Stimulated activated CD4-positive, alpha-beta T cell treated with anti-CD3 and anti-CD28 coated beads, TNF-alpha, amount 100 ng/mL, for 24 hours (primary cell): ENCODE results near the gene RPH3AL.
"Not testable (repeated sequence)": the region's sequence is repeated elsewhere in the genome, so short reads cannot be mapped to it uniquely, and the experiment has no call there.

Experiments
- DNase-seq, 3 experiments: peaks; one replicate each; pipeline ENCODE4 v3.0.0-alpha.2; 2020; ENCODE audit warnings: low read depth in 3 of 3

Gene RPH3AL

GRCh38 chr17:379531-380465 lies 27.2 kb upstream of the RPH3AL start:
- DNase-seq: no peak

DNA sequence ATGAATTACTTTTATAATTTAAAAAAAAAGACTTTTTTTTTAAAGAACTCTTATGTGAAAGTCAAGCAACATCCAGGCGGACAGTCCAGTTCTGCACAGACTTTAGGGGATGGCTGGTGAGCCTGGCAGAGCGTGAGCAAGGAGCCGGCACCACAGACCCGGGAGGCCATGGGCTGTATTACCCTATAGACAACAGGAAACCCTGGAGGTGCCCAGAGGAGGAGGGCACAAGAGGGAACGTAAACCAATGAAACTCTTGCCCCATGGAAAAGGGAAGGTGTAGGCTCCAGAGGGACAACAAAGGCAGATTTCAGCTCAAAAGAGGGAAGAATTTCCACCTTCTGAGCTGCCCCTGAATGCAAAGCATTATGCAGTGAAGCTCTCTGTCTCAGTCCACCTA lies 25.5 kb upstream of the RPH3AL start:
- DNase-seq: no peak

- no peak for DNase-seq
Observed at GRCh38 chr17:376936-377863, 24.6 kb upstream of the RPH3AL start.

- no peak for DNase-seq
Observed at GRCh38 chr17:373613-374230, 21.1 kb upstream of the RPH3AL start.

- DNase-seq: no peak
Observed at GRCh38 chr17:372157-373152, 19.8 kb upstream of the RPH3AL start.

DNA sequence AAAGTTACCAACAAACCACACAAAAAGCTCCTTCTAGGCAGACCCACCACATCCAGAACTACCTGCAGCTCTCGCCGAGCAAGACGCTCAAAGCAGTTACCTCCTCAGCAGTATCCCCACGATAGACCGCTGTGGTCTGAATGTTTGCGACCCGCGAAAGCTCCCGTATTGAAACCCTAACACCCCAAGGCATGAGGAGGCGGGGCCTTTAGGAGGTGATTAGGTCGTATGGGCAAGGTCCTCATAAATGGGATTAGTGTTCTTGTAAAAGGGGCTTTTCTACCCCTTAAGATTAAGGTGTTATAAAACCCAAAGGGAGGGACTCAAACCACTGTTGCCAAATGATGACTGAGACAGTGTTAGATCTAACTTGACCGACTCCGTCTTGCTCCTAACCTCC lies 19.0 kb upstream of the RPH3AL start:
- DNase-seq: no peak

GRCh38 chr17:367656-368055 lies 15.0 kb upstream of the RPH3AL start:
- DNase-seq: not testable (repeated sequence)

DNA sequence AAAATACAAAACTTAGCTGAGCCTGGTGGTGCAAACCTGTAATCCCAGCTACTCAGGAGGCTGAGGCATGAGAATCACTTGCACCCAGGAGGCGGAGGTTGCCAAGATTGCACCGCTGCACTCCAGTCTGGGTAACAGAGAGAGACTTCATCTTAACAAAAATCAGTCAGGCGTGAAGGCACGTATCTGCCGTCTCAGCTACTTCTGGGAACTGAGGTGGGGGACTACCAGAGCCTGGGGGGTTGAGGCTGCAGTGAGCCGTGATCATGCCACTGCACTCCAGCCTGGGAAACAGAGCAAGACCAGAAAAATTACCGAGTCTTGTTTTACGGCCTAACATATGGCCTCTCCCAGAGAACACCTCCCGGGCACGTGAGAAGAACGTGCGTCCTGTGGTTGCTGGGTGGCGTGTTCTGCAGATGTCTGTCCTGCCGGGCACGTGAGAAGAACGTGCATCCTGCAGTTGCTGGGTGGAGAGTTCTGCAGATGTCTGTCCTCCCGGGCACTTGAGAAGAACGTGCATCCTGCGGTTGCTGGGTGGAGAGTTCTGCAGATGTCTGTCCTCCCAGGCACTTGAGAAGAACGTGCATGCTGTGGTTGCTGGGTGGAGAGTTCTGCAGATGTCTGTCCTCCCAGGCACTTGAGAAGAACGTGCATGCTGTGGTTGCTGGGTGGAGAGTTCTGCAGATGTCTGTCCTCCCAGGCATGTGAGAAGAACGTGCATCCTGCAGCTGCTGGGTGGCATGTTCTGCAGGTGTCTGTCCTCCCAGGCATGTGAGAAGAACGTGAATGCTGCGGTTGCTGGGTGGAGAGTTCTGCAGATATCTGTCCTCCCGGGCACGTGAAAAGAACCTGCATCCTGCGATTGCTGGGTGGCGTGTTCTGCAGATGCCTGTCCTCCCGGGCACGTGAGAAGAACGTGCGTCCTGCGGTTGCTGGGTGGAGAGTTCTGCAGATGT lies 14.3 kb upstream of the RPH3AL start:
- DNase-seq: not testable (repeated sequence)

- DNase-seq: no peak
Observed at GRCh38 chr17:364766-365165, 12.2 kb upstream of the RPH3AL start.

DNA sequence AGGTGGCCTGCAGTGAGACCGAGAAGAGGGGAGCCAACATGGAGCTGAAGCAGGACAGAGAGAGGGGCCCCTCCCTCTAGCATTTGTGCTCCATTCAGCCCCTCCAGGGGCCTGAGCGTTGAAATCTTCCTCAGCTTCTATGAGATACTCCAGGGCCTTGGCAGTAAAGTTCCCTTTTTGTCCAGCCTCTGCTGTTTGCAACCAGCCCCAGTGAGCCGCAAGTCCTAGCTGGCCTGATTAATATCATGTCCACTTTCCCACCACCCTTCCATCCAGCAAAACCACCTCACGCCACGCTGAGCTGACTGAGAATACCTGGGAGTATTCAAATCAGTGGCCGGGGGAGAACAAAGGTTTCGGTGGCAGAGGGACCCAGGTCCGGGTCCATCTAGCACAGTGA lies 11.7 kb upstream of the RPH3AL start:
- DNase-seq: no peak

GRCh38 chr17:362721-363120 lies 10.1 kb upstream of the RPH3AL start:
- no peak for DNase-seq

- no peak for DNase-seq
Observed at GRCh38 chr17:360092-360750, 7.6 kb upstream of the RPH3AL start.

- no peak for DNase-seq
Observed at GRCh38 chr17:358491-359151, 6.0 kb upstream of the RPH3AL start.

GRCh38 chr17:357644-358043 lies 5.0 kb upstream of the RPH3AL start:
- no peak for DNase-seq

DNA sequence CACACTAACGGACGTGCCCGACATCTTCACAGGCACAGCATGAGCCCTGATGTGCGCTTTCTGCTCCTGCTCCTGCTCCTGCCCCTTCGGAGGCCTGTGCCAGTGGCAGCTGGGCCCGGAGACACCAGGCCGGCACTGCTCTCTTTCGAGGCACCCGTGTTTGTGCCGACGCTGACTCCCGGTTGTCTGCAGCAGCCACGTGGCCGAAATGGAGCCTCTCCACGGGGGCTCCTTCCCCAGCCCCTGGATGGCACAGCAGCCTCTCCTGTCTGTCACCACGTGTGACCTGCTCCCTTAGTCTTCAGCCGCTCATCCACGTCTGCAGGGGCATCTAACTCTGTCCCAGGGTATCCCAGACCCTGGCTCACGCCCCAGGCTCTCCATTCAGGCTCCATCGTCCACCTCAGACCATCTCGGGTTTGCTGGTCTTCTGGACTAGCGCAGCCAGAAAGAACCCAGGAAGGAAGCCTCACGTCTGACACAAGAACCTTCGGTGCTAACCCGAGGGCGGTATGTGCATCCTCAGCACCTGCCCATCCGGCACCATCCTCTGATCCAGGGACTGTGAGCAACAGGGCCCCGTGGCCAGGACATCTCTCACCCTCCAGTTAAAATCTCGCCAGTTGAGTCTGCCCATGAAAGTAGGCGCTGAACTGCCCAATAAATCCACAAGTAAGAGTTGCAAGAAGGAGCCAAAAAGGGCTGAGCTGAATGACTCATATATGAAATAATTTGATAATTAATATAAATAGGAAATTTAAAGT lies 4.2 kb upstream of the RPH3AL start:
- no peak for DNase-seq

GRCh38 chr17:354651-355556 lies 2.3 kb upstream of the RPH3AL start:
- no peak for DNase-seq

DNA sequence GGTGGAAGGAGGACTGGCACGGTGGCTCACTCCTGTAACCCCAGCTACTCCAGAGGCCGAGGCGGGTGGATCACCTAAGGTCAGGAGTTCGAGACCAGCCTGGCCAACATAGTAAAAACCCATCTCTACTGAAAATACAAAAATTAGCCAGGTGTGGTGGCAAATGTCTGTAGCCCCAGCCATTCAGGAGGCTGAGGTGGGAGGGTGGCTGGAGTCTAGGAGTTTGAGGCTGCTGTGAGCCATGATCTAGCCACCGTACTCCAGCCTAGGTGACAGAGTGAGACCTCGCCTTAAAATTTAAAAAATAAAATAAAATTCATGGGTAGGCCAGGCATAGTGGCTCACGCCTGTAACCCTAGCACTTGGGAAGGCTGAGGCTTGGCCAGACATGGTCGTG lies 1.2 kb upstream of the RPH3AL start:
- no peak for DNase-seq
